Measurements from ENCODE around the gene SLC20A1.

The SLC20A1 gene

GRCh38 chr2:112625474-112626114, 20.1 kb upstream of the SLC20A1 start:
- DNase-seq: no peak

- peak; percentile 60 to 63 for DNase-seq
These were observed 19.1 kb upstream of the SLC20A1 start for GRCh38 chr2:112626604-112627059.

DNA sequence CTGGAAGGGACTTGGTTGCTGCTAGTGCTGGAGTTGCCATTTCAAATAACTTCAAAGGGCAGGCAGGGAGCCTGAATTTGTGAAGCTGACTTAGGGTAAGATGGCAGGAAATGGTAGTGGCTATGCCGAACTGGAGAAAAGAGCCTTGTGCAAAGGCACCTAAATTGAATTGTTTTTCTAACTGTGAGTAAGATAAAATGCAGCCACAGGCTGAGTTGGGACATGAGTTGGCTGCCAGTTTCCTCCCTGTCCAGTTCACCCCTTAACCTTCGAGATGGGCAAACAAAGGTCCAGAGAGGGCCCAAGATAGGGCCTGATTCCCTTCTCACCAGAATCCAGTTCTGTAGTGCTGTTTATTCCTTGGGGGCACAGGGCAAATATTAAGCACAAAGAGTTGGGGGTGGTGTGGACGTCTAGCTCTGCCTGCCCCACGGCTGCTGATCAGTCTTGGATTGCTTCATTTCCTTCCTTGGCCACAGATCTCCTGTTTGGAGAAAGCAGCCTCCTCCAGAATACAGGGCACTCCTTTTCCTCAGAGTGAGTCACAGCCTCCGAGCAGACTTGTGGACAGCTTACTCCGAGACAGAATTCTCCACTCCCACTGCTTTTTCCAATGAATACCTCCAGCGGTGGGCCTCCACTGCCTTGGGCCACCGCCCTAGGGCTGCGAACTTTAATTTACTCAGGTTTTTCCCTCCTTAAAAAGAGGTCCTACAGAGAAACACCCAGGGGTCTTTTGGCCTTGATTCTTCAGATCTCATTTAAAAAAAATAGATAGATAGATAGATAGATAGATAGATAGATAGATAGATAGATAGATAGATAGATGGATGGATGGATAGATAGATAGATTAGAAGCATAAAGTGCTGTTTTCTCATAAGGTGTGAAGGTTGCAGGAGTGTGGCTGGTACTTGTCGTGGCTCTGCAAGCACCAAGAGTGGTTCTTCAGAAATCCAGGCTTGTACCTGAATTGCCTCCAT, 18.4 kb upstream of the SLC20A1 start:
- DNase-seq: peak in 1 of 2 donors; percentile 6

- no peak for DNase-seq
These were observed 16.5 kb upstream of the SLC20A1 start for GRCh38 chr2:112629224-112629623.

- no peak for DNase-seq
These were observed 15.9 kb upstream of the SLC20A1 start for GRCh38 chr2:112629823-112630222.

DNA sequence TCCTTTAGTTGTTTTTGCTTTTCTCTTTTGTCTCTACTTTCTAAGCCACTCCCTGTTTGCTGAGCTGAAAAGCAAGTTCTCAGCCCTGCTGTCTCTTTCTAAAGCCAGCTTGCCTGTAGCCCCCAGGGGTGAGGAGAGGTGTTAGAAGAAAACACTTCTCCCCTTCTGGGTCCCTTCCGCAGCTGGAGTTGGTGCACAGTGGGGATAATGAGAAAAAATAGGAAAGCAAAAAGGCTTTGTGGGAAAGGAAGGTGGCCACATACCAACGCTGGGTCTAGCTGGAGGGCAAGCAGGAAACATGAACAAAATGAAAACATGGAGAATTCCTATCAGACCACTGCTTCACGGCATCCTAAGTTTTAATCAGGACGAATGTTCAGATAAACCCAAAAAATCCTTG, 15.5 kb upstream of the SLC20A1 start:
- DNase-seq: no peak

- DNase-seq: no peak
These were observed 12.0 kb upstream of the SLC20A1 start for GRCh38 chr2:112633708-112634107.

- DNase-seq: no peak
These were observed 11.4 kb upstream of the SLC20A1 start for GRCh38 chr2:112634153-112634873.

GRCh38 chr2:112634874-112635157, 10.9 kb upstream of the SLC20A1 start:
- no peak for DNase-seq

DNA sequence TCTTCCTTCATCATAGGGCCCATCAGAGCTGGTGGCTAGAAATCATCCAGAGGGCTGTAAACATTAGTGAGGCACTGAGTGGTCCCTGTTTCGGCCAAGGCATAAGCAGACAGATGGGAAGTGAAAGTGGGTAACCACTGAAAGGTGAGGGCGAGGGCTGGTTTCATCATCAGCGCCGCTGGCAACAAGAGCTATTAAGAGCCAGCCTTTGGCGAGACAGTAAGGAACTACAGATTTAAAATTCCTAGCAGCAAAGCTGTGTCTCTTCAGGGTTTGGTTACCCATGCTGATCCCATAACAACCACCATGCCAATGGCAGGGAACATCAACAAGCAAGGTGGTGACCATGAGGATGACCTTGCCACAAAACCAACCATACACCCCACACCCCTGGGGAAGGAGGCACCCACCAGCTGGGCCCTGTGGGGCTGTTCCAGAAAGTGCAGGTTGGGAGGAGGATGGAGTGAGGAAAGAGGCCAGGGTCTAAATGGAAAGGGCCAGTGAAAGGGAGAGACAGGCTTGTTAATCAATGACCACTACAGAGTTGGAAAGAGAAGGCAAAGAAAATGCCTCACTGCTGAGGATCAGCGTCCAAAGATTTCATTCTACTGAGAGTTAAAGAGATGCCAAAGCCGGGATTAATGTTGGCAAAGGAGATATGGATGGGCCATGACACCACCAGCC, 9.0 kb upstream of the SLC20A1 start:
- DNase-seq: no peak

DNA sequence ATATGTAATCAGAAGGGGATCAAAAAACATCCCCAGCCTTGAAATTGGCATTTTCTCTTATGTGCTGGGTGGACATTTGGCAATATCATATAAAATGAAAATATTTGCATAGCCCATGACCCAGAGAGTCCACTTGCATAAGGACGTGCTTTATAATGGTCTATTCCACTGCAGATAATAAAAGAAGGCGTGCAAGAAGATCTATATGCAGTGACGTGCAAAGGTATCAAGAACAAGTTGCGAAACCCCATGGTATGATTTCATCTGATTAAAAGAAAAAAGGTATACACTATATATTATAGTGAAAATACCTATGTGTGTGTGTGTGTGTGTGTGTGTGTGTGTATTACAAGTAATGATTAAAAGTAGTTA, 8.5 kb upstream of the SLC20A1 start:
- DNase-seq: no peak

DNA sequence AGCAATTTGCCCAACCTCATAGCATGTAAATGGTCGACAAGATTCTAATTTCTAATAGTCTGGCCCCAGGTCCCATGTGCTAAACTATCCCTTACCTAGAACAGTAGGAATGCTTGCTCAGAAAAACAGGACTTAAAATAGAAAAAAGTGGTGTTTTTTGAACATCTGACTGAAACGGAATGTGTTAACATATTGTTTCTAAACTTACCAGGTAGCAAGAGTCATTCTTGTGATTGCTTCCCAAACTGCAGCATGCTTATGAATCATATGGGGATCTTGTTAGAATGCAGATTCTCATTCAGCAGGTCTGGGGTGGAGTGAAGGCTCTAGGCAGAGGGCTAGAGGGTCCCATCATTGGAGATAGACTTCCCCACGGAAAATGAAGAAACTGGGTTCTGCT, 5.8 kb upstream of the SLC20A1 start:
- no peak for DNase-seq

GRCh38 chr2:112640467-112640799, 5.3 kb upstream of the SLC20A1 start:
- DNase-seq: no peak

GRCh38 chr2:112640800-112641675, 4.7 kb upstream of the SLC20A1 start:
- DNase-seq: no peak

DNA sequence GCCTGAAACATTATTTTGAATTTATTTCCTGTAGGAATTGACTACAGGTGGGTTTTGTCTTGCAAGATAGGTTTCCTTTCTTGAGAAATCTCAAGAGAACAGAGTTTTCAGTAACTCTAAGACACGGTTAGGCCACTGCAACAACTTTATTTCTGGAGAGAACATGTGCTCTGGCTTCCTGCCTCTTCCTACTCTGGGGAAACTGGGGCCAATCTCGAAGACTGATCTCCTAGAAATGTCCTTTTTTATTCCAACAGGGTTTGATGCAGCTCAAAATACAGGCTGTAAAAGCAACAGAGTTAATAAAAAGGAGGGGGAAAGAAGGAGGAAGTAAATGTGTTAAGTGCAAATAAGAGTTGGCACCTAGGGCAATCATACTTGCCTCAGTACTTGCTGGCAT, 4.0 kb upstream of the SLC20A1 start:
- DNase-seq: no peak

DNA sequence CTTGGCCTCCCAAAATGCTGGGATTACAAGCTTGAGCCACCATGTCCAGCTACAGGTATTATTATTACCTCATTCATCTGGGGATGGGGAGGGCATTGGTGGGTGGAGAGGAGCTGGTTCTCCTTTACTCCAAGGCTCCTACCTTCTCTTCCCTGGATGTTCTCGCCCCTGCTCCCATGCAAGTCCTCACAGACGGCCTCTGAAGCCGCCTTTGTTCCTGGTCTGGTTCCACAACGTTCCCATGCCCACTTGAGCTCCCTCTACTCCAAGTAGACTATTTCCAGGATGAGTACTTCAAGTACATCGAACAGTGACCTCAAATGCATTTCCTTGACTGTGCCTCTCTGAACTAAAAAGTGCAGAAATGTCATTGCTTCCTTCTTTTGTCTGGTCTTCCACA, 3.2 kb upstream of the SLC20A1 start:
- DNase-seq: no peak

- no peak for DNase-seq
These were observed 2.8 kb upstream of the SLC20A1 start for GRCh38 chr2:112642966-112643365.

DNA sequence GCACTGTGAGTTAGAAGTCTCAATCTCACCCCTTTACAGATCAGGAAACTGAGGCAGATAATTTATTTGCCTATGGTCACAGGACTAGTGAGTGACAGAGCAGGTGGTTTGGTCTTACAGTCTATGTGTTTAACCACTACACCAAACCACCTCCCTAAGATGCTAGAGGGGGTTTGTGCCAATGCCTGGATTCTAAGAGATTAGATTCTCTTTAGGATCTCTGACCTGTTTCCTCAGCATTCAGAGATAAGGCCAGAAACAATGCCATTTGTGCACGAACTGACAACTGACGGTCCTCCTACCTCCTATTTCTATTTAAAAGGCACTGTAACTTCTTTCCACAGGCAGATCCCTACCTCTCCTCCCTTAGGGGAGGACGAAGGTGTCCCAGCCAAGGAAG, 2.3 kb upstream of the SLC20A1 start:
- no peak for DNase-seq

DNA sequence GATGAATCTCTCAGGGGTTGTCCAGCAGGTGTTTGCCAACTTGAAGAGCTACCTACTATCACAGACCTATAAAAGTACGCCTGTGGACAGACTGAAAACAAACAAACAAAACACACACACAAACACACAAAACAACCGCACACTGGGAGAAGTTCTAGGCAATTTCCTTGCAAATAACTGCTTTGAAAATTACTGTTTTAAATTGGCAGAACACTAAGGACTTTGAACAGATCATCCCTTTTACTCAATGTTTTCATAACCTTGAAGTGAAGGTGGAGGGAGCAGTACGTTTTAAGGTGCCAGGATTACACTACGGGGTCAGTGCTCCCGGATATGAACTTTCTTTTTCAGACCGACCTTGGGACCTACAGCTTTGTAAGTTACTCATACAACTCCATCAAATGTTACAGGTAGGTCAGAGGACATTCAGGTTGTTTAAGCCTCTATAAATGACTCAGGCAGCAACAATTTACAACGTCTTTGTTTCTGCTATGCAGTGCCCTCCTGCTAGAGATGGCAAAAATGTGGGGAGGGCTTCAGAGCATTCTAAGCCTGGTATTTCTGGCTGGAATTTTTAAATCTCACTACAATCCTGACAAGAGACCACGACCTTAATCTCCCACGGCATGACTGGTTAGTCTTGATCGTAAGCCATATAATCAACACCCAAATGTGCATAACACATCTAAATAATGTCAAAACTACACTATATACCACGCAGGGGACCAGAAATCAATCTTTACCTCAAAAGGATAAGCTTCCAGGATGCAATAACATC, 1.4 kb upstream of the SLC20A1 start:
- DNase-seq: no peak

DNA sequence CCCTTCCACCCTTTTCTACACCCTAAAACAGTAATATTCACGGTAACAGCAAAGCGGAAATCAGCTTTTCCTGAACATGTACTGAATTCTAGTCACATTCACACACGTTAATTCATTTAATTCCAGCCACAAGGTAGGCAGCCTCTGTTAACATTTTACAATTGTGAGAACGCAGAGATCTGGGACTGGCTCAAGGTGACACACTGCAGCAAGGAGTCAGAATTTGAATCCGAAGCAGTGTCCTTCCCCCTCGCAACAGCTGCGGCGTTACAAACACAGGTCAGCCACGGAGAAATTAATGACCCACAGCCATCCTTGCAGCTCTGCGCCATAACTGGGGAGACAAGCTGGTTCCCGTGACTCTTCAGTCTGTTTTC, 818 bp upstream of the SLC20A1 start:
- DNase-seq: no peak

GRCh38 chr2:112646102-112646719, 472 bp downstream of the SLC20A1 start:
- DNase-seq: no peak
